Activated T-cell treated with anti-CD3 and anti-CD28 coated beads, Interleukin-2, amount 50 U/mL, for 24 hours (primary cell): Measurements from ENCODE around the gene C1QTNF3.
"Not testable (repeated sequence)": the region's sequence is repeated elsewhere in the genome, so short reads cannot be mapped to it uniquely, and the experiment has no call there.

Source experiments
- DNase-seq: peaks from one replicate; pipeline ENCODE4 v3.0.0-alpha.2; 2020
- H3K27ac Mint-ChIP-seq: 2 replicates; pipeline ENCODE4 v1.8.0; 2020; ENCODE audit warnings: mild to moderate bottlenecking, mixed read lengths
- H3K27me3 Mint-ChIP-seq: 2 replicates; pipeline ENCODE4 v1.8.0; 2020; ENCODE audit warnings: mixed read lengths
- H3K36me3 Mint-ChIP-seq: 2 replicates; pipeline ENCODE4 v1.8.0; 2020; ENCODE audit warnings: low read depth, mixed read lengths
- H3K4me1 Mint-ChIP-seq: 2 replicates; pipeline ENCODE4 v1.8.0; 2020; ENCODE audit warnings: low read depth, mixed read lengths
- H3K4me3 Mint-ChIP-seq: 2 replicates; pipeline ENCODE4 v1.8.0; 2020; ENCODE audit warnings: mild to moderate bottlenecking, moderate library complexity, mixed read lengths
- H3K9me3 Mint-ChIP-seq: 2 replicates; pipeline ENCODE4 v1.8.0; 2020; ENCODE audit warnings: mixed read lengths

Gene C1QTNF3, protein sequence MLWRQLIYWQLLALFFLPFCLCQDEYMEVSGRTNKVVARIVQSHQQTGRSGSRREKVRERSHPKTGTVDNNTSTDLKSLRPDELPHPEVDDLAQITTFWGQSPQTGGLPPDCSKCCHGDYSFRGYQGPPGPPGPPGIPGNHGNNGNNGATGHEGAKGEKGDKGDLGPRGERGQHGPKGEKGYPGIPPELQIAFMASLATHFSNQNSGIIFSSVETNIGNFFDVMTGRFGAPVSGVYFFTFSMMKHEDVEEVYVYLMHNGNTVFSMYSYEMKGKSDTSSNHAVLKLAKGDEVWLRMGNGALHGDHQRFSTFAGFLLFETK

DNA sequence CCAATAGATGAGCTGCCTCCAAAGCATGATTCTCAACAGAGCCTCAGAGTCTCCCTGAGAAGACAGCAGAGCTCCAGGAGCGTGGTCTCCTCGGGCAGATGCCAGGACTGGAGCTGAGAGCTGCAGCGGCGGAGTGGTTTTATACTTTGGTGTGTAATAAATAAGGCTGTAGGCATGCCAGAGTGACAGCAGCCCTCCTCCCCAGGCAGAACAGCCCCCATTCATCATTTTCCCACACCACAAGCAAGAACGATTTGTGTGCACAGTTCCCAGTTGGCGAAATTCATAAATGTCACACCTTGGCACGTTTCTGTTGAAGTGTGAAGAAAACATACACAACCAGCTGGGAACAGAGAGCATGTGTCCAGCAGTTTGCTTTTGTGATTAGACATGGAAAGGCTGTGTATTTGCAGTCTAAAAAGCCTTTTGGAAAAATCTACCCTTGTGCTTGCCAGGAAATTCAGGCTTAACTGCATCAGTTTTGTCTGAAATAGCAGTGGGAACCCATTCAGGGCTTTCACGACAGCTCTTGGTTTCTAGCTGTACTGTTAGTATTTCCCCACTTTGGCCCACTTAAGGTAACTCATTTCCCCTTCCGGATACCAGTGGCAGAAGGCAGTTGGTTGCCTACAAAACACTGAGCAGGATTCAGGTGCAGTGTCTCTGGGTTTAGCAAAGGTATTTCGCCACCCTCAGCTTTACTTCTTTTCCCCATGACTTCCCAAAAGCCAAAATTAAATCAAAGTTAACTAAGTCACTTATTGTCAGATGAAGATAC is at the start of gene C1QTNF3:
TSS of gene C1QTNF3 (minus strand) at position 115 of the 778 bp plus-strand sequence. CDS start at position 27, 88 bp downstream.
- H3K27me3 Mint-ChIP-seq = no peaks in the 10 kb centered on the region
- H3K4me3 Mint-ChIP-seq = no peak within 1 kb of the TSS
- no peak within 1 kb of the TSS for H3K27ac Mint-ChIP-seq
- H3K36me3 Mint-ChIP-seq = peaks cover 2% of the 10 kb centered on the region
- H3K9me3 Mint-ChIP-seq = no peaks in the 10 kb centered on the region
- no peaks in the 10 kb centered on the region for H3K4me1 Mint-ChIP-seq
- DNase-seq = no peak

- not testable (repeated sequence) for H3K27me3 Mint-ChIP-seq, H3K4me1 Mint-ChIP-seq, H3K9me3 Mint-ChIP-seq, DNase-seq, H3K27ac Mint-ChIP-seq, H3K4me3 Mint-ChIP-seq, H3K36me3 Mint-ChIP-seq
Measured at GRCh38 chr5:34091039-34091438, 48.0 kb upstream of the C1QTNF3 start.

DNA sequence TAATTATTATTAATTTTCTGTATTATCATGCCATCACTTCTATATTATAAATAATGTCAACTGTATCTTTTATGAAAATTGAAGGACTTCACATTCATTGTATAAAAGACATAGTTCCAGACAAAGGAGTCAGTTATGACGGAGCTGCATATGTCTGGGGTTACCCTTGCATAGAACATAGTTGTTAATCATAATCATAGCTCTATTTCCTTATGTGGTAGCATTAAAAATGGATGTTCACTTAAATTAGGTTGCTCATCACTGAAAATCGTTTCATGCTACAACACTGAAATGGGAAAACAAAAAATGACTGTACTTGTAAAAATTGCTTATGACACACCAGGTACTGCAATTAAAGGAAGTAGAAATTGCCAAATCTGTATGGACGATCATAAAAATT is 46.8 kb upstream of the C1QTNF3 start:
- not testable (repeated sequence) for DNase-seq, H3K27me3 Mint-ChIP-seq, H3K9me3 Mint-ChIP-seq, H3K4me1 Mint-ChIP-seq, H3K27ac Mint-ChIP-seq, H3K4me3 Mint-ChIP-seq, H3K36me3 Mint-ChIP-seq

- not testable (repeated sequence) for H3K4me1 Mint-ChIP-seq, H3K27ac Mint-ChIP-seq, H3K36me3 Mint-ChIP-seq, H3K27me3 Mint-ChIP-seq, H3K4me3 Mint-ChIP-seq, DNase-seq, H3K9me3 Mint-ChIP-seq
Measured at GRCh38 chr5:34087728-34088127, 44.7 kb upstream of the C1QTNF3 start.

DNA sequence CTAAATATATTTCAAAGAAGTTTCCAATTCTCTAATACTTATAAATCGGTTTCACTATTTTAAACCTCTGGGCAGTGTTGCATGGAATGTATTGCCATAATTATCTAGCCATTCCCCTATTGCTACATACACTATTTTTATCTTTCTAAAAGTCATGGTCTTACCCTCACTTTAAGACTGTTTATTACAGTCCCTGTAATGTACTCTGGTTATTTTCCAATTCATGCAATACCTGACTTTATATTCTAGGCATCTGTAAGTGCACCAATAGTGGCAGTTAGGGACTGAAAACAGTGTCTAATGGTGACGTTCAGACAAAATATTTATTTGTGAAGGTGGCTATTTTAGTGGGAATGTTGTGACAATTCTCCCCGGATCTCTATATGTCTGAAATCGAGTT is 40.9 kb upstream of the C1QTNF3 start:
- H3K4me3 Mint-ChIP-seq, H3K27ac Mint-ChIP-seq, H3K36me3 Mint-ChIP-seq, H3K9me3 Mint-ChIP-seq, H3K27me3 Mint-ChIP-seq, DNase-seq, H3K4me1 Mint-ChIP-seq: not testable (repeated sequence)

DNA sequence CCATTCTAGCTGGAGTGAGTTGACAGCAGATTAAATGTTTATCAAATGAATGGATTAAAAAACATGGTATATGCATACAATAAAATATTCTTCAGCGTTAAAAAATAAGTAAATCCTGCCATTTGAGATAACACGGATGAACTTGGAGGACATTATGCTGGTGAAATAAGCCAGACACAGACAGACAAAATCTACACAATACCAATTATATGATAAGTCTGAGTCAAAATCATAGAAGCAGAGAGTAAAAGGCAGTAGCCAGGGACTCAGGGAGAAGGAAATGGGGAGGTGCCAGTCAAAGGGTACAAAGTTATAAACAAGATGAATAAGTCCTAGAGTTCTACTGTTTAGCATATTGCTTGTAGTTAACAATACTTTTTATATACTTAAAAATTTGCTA is 36.5 kb upstream of the C1QTNF3 start:
- H3K4me3 Mint-ChIP-seq, DNase-seq, H3K4me1 Mint-ChIP-seq, H3K27ac Mint-ChIP-seq, H3K9me3 Mint-ChIP-seq, H3K27me3 Mint-ChIP-seq, H3K36me3 Mint-ChIP-seq: not testable (repeated sequence)

DNA sequence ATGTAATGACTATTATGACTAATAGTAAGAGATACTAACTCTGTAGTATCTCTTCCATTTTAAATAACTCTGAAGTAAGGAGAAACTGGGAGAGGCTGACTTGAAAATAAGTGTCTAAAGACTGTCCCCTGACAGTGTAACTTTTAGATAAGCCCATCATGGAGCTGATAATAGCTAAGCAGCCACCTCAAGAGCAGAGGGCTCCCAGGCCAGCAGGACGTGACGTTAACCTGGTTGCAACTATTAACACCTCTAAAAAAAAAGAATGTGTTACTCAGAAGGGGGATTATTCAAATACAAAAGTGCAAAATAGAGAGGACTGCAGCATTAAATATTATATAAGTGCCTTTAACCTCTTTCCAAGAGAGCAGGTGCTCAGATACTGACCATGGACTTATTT is 34.6 kb upstream of the C1QTNF3 start:
- H3K27ac Mint-ChIP-seq, H3K4me1 Mint-ChIP-seq: not testable (repeated sequence)

GRCh38 chr5:34076719-34077364 is 33.8 kb upstream of the C1QTNF3 start:
- H3K36me3 Mint-ChIP-seq, H3K4me3 Mint-ChIP-seq, H3K4me1 Mint-ChIP-seq, H3K27me3 Mint-ChIP-seq, DNase-seq, H3K27ac Mint-ChIP-seq, H3K9me3 Mint-ChIP-seq: not testable (repeated sequence)

More for the DNA sequence above, 34.6 kb upstream of the C1QTNF3 start:
- not testable (repeated sequence) for H3K27me3 Mint-ChIP-seq, H3K4me3 Mint-ChIP-seq, H3K9me3 Mint-ChIP-seq, DNase-seq, H3K36me3 Mint-ChIP-seq

DNA sequence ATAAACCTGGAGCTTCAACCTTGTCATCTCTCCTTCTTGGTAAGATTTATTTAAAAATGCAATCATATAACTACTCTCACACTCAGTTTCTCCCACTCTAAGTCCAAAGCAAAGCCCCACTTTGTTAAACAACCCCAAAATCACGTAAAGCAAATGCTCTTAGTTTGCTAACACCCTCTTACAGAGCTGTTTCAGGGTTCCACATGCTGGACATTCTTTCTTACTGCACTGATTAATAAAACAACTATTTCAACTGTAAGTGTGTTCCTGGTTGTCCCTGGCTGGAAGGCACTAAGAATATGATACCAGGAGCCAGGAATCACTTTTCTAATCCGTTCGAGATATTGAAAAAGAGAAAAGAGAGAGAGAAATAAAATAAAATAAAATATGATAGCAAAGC is 31.5 kb upstream of the C1QTNF3 start:
- H3K9me3 Mint-ChIP-seq, DNase-seq, H3K27ac Mint-ChIP-seq, H3K4me1 Mint-ChIP-seq, H3K36me3 Mint-ChIP-seq, H3K4me3 Mint-ChIP-seq, H3K27me3 Mint-ChIP-seq: not testable (repeated sequence)

GRCh38 chr5:34074071-34074470 is 31.1 kb upstream of the C1QTNF3 start:
- not testable (repeated sequence) for H3K4me3 Mint-ChIP-seq, DNase-seq, H3K4me1 Mint-ChIP-seq, H3K36me3 Mint-ChIP-seq, H3K27ac Mint-ChIP-seq, H3K27me3 Mint-ChIP-seq, H3K9me3 Mint-ChIP-seq

- not testable (repeated sequence) for H3K4me3 Mint-ChIP-seq, H3K27ac Mint-ChIP-seq, H3K27me3 Mint-ChIP-seq, H3K9me3 Mint-ChIP-seq, H3K4me1 Mint-ChIP-seq, DNase-seq
- H3K36me3 Mint-ChIP-seq = peaks cover 16% of the 10 kb centered on the region
Measured at GRCh38 chr5:34070626-34071025, 27.6 kb upstream of the C1QTNF3 start.

DNA sequence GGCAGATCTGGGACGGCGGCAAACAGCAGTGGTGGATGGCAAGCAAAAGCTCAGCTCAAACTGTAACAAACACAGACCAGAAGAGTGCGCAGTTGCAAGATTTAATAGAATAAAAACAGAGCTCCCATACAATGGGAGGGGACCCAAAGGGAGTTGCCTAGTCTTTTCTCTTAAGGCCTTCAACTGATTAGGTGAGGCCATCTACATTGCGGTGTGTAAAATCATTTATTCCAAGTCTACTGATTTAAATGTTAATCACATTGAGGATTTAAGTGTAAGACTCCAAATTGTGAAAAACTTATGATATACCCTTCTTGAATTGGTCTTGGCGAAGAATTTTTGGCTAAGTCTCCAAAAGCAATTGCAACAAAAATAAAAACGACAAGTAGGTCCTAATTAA is 21.6 kb upstream of the C1QTNF3 start:
- Mint-ChIP-seq H3K27me3 (no peaks in the 10 kb centered on the region), H3K4me3 (no peak overlapping the region), H3K36me3 (peaks cover 57% of the 10 kb centered on the region), H3K27ac (no peak overlapping the region), H3K9me3 (no peaks in the 10 kb centered on the region), H3K4me1 (no peaks in the 10 kb centered on the region)
- DNase-seq = no peak

GRCh38 chr5:34062419-34062818 is 19.4 kb upstream of the C1QTNF3 start:
- H3K36me3 Mint-ChIP-seq = peaks cover 56% of the 10 kb centered on the region
- H3K27ac Mint-ChIP-seq = no peak overlapping the region
- peaks cover under 1% of the 10 kb centered on the region for H3K4me1 Mint-ChIP-seq
- no peak overlapping the region for H3K4me3 Mint-ChIP-seq
- H3K9me3 Mint-ChIP-seq = no peaks in the 10 kb centered on the region
- H3K27me3 Mint-ChIP-seq = no peaks in the 10 kb centered on the region
- DNase-seq = no peak

GRCh38 chr5:34061993-34062392 is 19.0 kb upstream of the C1QTNF3 start:
- Mint-ChIP-seq H3K36me3 (peaks cover 53% of the 10 kb centered on the region), H3K9me3 (no peaks in the 10 kb centered on the region), H3K27ac (no peak overlapping the region), H3K27me3 (no peaks in the 10 kb centered on the region), H3K4me1 (peaks cover 4% of the 10 kb centered on the region), H3K4me3 (no peak overlapping the region)
- no peak for DNase-seq

DNA sequence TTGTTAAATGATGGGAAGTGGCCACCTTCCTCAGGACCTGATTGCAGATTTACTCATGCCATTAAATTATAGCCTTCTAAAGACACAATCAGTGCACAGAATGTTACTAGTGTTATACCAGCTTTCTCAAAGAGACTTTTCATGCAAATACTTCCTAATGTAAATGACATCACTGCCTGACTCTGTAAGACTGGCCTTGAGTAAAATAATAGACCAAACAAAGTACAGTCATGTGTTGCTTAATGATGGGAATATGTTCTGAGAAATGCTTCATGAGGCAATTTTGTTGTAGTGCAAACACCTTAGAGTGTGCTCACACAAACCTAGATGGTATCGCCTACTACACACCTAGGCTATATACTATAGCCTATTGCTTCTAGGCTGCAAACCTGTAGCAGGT is 17.0 kb upstream of the C1QTNF3 start:
- no peak overlapping the region for H3K4me3 Mint-ChIP-seq
- DNase-seq = no peak
- peaks cover 44% of the 10 kb centered on the region for H3K36me3 Mint-ChIP-seq
- H3K27me3 Mint-ChIP-seq = no peaks in the 10 kb centered on the region
- H3K9me3 Mint-ChIP-seq = no peaks in the 10 kb centered on the region
- no peak overlapping the region for H3K27ac Mint-ChIP-seq
- peaks cover 4% of the 10 kb centered on the region for H3K4me1 Mint-ChIP-seq
